ENCODE data around the gene ELOF1.

DNA sequence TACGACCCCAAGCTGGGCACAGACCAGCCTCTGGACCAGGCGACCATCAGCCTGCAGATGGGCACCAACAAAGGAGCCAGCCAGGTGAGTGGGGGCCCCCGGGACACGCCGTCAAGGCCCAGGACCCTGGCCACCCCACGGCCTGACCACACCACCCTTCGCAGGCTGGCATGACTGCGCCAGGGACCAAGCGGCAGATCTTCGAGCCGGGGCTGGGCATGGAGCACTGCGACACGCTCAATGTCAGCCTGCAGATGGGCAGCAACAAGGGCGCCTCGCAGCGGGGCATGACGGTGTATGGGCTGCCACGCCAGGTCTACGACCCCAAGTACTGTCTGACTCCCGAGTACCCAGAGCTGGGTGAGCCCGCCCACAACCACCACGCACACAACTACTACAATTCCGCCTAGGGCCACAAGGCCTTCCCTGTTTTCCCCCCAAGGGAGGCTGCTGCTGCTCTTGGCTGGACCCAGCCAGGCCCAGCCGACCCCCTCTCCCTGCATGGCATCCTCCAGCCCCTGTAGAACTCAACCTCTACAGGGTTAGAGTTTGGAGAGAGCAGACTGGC is 9.6 kb downstream of the ELOF1 start:
- TF ChIP-seq, protein P1, sequence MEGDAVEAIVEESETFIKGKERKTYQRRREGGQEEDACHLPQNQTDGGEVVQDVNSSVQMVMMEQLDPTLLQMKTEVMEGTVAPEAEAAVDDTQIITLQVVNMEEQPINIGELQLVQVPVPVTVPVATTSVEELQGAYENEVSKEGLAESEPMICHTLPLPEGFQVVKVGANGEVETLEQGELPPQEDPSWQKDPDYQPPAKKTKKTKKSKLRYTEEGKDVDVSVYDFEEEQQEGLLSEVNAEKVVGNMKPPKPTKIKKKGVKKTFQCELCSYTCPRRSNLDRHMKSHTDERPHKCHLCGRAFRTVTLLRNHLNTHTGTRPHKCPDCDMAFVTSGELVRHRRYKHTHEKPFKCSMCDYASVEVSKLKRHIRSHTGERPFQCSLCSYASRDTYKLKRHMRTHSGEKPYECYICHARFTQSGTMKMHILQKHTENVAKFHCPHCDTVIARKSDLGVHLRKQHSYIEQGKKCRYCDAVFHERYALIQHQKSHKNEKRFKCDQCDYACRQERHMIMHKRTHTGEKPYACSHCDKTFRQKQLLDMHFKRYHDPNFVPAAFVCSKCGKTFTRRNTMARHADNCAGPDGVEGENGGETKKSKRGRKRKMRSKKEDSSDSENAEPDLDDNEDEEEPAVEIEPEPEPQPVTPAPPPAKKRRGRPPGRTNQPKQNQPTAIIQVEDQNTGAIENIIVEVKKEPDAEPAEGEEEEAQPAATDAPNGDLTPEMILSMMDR (IDR thresholded peaks at IDR 0.05): no peak
- TF ChIP-seq POLR2A (IDR thresholded peaks at IDR 0.05): no peak

Data from Peyer's patch (tissue), 4 donors.